GF-D8 (cell line): ENCODE measurements around the gene PCDHA5.
"Not testable (repeated sequence)": the region's sequence is repeated elsewhere in the genome, so short reads cannot be mapped to it uniquely, and the experiment has no call there.

ENCODE experiments used
- DNase-seq: peaks from one replicate; lab custom pipeline; 2025; lab: John Stamatoyannopoulos, UW

PCDHA5 gene

GRCh38 chr5:140823475-140823874, 2.1 kb downstream of the PCDHA5 start:
- DNase-seq: no peak

GRCh38 chr5:140827704-140828361, 6.4 kb downstream of the PCDHA5 start, which contains the start of gene PCDHA6:
Gene PCDHA6, plus strand, starts transcription at chr5:140827960. Its CDS starts 132 bp downstream, at chr5:140828092.
- no peak for DNase-seq

- DNase-seq: no peak
Observed at GRCh38 chr5:140828362-140828737, 6.9 kb downstream of the PCDHA5 start.

GRCh38 chr5:140829511-140830501, 8.4 kb downstream of the PCDHA5 start:
- DNase-seq: not testable (repeated sequence)

GRCh38 chr5:140833993-140834392, 12.6 kb downstream of the PCDHA5 start, which contains the start of gene PCDHA7:
Gene PCDHA7, plus strand, starts transcription at chr5:140834269. Its CDS starts 115 bp downstream, at chr5:140834384.
- no peak for DNase-seq

GRCh38 chr5:140834439-140835008, 13.1 kb downstream of the PCDHA5 start:
- not testable (repeated sequence) for DNase-seq

- no peak for DNase-seq
Observed at GRCh38 chr5:140835622-140836510, 14.5 kb downstream of the PCDHA5 start.

- DNase-seq: no peak
Observed at GRCh38 chr5:140840978-140841962, 19.9 kb downstream of the PCDHA5 start, which contains the start of gene PCDHA8. Gene PCDHA8, plus strand, starts transcription at chr5:140841187. Its CDS starts 135 bp downstream, at chr5:140841322.

GRCh38 chr5:140842798-140843733, 21.7 kb downstream of the PCDHA5 start:
- no peak for DNase-seq

- not testable (repeated sequence) for DNase-seq
Observed at GRCh38 chr5:140848139-140849102, 27.0 kb downstream of the PCDHA5 start, which contains the start of gene PCDHA9. Gene PCDHA9, plus strand, starts transcription at chr5:140848382. Its CDS starts 114 bp downstream, at chr5:140848496.

- not testable (repeated sequence) for DNase-seq
Observed at GRCh38 chr5:140849831-140850634, 28.6 kb downstream of the PCDHA5 start.

- DNase-seq: no peak
Observed at GRCh38 chr5:140855772-140856674, 34.6 kb downstream of the PCDHA5 start, which contains the start of gene PCDHA10. Gene PCDHA10, plus strand, starts transcription at chr5:140855897. Its CDS starts 152 bp downstream, at chr5:140856049.

- DNase-seq: no peak
Observed at GRCh38 chr5:140857177-140857986, 36.0 kb downstream of the PCDHA5 start.

GRCh38 chr5:140857987-140858240, 36.5 kb downstream of the PCDHA5 start:
- no peak for DNase-seq
